ENCODE results near the gene CDK8.

DNA sequence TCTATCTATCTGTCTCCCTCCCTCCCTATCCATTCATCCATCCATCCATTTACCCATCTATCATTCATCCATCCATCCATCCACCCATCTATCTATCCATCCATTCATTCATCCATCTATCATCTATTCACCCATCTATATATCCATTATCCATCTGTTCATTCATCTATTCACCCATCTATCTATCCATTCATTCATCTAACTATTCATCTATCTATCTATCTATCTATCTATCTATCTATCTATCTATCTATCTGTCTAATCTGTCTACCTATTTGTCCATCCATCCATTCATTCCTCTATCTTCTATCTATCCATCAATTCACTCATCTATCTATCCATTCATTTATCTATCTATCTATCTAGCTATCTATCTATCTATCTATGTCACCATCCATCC, 4.4 kb upstream of the CDK8 start:
- TF ChIP-seq, protein P1, sequence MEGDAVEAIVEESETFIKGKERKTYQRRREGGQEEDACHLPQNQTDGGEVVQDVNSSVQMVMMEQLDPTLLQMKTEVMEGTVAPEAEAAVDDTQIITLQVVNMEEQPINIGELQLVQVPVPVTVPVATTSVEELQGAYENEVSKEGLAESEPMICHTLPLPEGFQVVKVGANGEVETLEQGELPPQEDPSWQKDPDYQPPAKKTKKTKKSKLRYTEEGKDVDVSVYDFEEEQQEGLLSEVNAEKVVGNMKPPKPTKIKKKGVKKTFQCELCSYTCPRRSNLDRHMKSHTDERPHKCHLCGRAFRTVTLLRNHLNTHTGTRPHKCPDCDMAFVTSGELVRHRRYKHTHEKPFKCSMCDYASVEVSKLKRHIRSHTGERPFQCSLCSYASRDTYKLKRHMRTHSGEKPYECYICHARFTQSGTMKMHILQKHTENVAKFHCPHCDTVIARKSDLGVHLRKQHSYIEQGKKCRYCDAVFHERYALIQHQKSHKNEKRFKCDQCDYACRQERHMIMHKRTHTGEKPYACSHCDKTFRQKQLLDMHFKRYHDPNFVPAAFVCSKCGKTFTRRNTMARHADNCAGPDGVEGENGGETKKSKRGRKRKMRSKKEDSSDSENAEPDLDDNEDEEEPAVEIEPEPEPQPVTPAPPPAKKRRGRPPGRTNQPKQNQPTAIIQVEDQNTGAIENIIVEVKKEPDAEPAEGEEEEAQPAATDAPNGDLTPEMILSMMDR (IDR thresholded peaks at IDR 0.05; ENCODE audit: poor library complexity) = no peak
- TF ChIP-seq EZH2 (IDR thresholded peaks at IDR 0.05; ENCODE audit: borderline replicate concordance) (no peak), EZH2phosphoT487 (IDR thresholded peaks at IDR 0.05; ENCODE audit: low read depth, severe bottlenecking, unreplicated experiment) (no peak)
